Hypothalamus (tissue), 51 donors: ENCODE data around the gene TXNRD3.
"Not testable (repeated sequence)": the region's sequence is repeated elsewhere in the genome, so short reads cannot be mapped to it uniquely, and the experiment has no call there.

ENCODE experiments used
- DNase-seq, 51 donors: peaks; one replicate each; lab custom pipeline; 2025; lab: John Stamatoyannopoulos, UW

Gene TXNRD3

GRCh38 chr3:126606001-126606400 is 48.9 kb downstream of the TXNRD3 start:
- peak in 14 of 51 donors; percentile 2 to 38 (median 18) for DNase-seq

- DNase-seq: no peak
Observed at GRCh38 chr3:126604691-126605090, 50.2 kb downstream of the TXNRD3 start.

- DNase-seq: no peak
Observed at GRCh38 chr3:126599101-126599500, 55.8 kb downstream of the TXNRD3 start.

- DNase-seq: not testable (repeated sequence)
Observed at GRCh38 chr3:126595479-126595878, 59.4 kb downstream of the TXNRD3 start.

- DNase-seq: not testable (repeated sequence)
Observed at GRCh38 chr3:126591515-126591914, 63.4 kb downstream of the TXNRD3 start.

- DNase-seq: no peak
Observed at GRCh38 chr3:126582311-126582710, 72.6 kb downstream of the TXNRD3 start.

- DNase-seq: no peak
Observed at GRCh38 chr3:126581569-126581968, 73.4 kb downstream of the TXNRD3 start.

GRCh38 chr3:126580746-126581145 is 74.2 kb downstream of the TXNRD3 start:
- no peak for DNase-seq

- no peak for DNase-seq
Observed at GRCh38 chr3:126578702-126579101, 76.2 kb downstream of the TXNRD3 start.

- no peak for DNase-seq
Observed at GRCh38 chr3:126577261-126577660, 77.7 kb downstream of the TXNRD3 start.

GRCh38 chr3:126573492-126574117 is 81.3 kb downstream of the TXNRD3 start:
- DNase-seq: no peak

- DNase-seq: no peak
Observed at GRCh38 chr3:126571078-126571477, 83.8 kb downstream of the TXNRD3 start.

- no peak for DNase-seq
Observed at GRCh38 chr3:126570103-126570541, 84.8 kb downstream of the TXNRD3 start.

GRCh38 chr3:126569390-126569975 is 85.4 kb downstream of the TXNRD3 start:
- no peak for DNase-seq

GRCh38 chr3:126568776-126569342 is 86.1 kb downstream of the TXNRD3 start:
- DNase-seq: no peak

GRCh38 chr3:126567696-126568438 is 87.1 kb downstream of the TXNRD3 start:
- peak in 3 of 51 donors; percentile 6 to 19 (median 17) for DNase-seq

- no peak for DNase-seq
Observed at GRCh38 chr3:126562737-126563276, 92.1 kb downstream of the TXNRD3 start.

GRCh38 chr3:126558336-126559071 is 96.4 kb downstream of the TXNRD3 start, which contains the start of gene C3orf22:
TSS of gene C3orf22 (minus strand) at chr3:126558932. CDS start at chr3:126553390, 5,542 bp downstream.
- no peak for DNase-seq

- no peak for DNase-seq
Observed at GRCh38 chr3:126557761-126558160, 97.2 kb downstream of the TXNRD3 start.

GRCh38 chr3:126557415-126557745 is 97.5 kb downstream of the TXNRD3 start:
- DNase-seq: no peak
